Cardiac muscle cell (in vitro differentiated cells and primary cell): ENCODE results near the gene GOLGA6L7. TPM values are rescaled to one million over a fixed set of nuclear protein-coding genes. Genes with fewer than 3 reads are reported as not detected.

Experiments
- DNase-seq, 2 donors: peaks; one replicate each; pipeline versions ENCODE4 v3.0.0 to v3.0.0-alpha.2; 2010 to 2017; ENCODE audit warnings: low read depth in 1 of 2, low spot score in 1 of 2
- H3K27ac ChIP-seq: fragments of 200-600 bp; sonication (generic); 2 replicates; pipeline ENCODE4 v1.5.1; 2016
- H3K27me3 ChIP-seq: fragments of 200-600 bp; sonication (generic); 2 replicates; pipeline ENCODE4 v1.6.0; 2016; ENCODE audit warnings: control low read depth
- H3K36me3 ChIP-seq: fragments of 200-600 bp; sonication (generic); 2 replicates; pipeline ENCODE4 v1.5.1; 2016; ENCODE audit warnings: control low read depth
- H3K4me1 ChIP-seq: fragments of 200-600 bp; sonication (generic); 2 replicates; pipeline ENCODE4 v1.8.1; 2017; ENCODE audit warnings: low read depth, mild to moderate bottlenecking, mixed run types
- H3K4me3 ChIP-seq: fragments of 200-600 bp; sonication (generic); 2 replicates; pipeline ENCODE4 v1.5.1; 2016; ENCODE audit warnings: mild to moderate bottlenecking
- H3K9me3 ChIP-seq: fragments of 200-600 bp; sonication (generic); 2 replicates; pipeline ENCODE4 v1.5.1; 2017; ENCODE audit warnings: low read depth, mild to moderate bottlenecking, control low read depth
- CTCF ChIP-seq: IDR thresholded peaks from 2 replicates; pipeline ENCODE4 v1.5.1; 2012; ENCODE audit warnings: low read depth, mild to moderate bottlenecking, low read length
- polyA plus RNA-seq: library from polyadenylated mRNA; unstranded; fragments of >200 nt; fragmentation: Nextera tagmentation; extraction: Ambion mirVana; gene quantifications from 2 replicates; pipeline ENCODE4 v1.2.1, GENCODE V29; 2016
- total RNA-seq: library from RNA; depleted of rRNA; stranded (reverse); fragments of >200 nt; gene quantifications from 2 replicates; pipeline ENCODE4 v1.2.3, GENCODE V29; 2016

The GOLGA6L7 gene
- total and polyA plus RNA-seq, 2 experiments from 2014 or later, result 0.59 TPM; not detected in 1

GRCh38 chr15:28880680-28881079, 32.2 kb upstream of the GOLGA6L7 start:
- H3K9me3 ChIP-seq, result no peaks in the 10 kb centered on the region
- no peaks in the 10 kb centered on the region for H3K4me1 ChIP-seq
- H3K4me3 ChIP-seq, result no peak overlapping the region
- no peak for TF ChIP-seq CTCF
- no peak for DNase-seq
- H3K27ac ChIP-seq, result no peak overlapping the region
- peaks cover 12% of the 10 kb centered on the region for H3K27me3 ChIP-seq
- no peaks in the 10 kb centered on the region for H3K36me3 ChIP-seq

- no peak overlapping the region for H3K4me3 ChIP-seq
- no peak overlapping the region for H3K27ac ChIP-seq
- H3K9me3 ChIP-seq, result no peaks in the 10 kb centered on the region
- DNase-seq, result no peak
- no peak for TF ChIP-seq CTCF
- H3K36me3 ChIP-seq, result no peaks in the 10 kb centered on the region
- H3K27me3 ChIP-seq, result peaks cover 2% of the 10 kb centered on the region
- no peaks in the 10 kb centered on the region for H3K4me1 ChIP-seq
Measured at GRCh38 chr15:28879551-28879950, 31.1 kb upstream of the GOLGA6L7 start.

GRCh38 chr15:28878209-28878608, 29.8 kb upstream of the GOLGA6L7 start:
- Histone ChIP-seq H3K4me1 (no peaks in the 10 kb centered on the region), H3K9me3 (no peaks in the 10 kb centered on the region), H3K36me3 (no peaks in the 10 kb centered on the region), H3K27ac (no peak overlapping the region), H3K4me3 (no peak overlapping the region), H3K27me3 (no peaks in the 10 kb centered on the region)
- no peak for TF ChIP-seq CTCF
- no peak for DNase-seq

- DNase-seq, result no peak
- Histone ChIP-seq H3K4me3 (no peak overlapping the region), H3K4me1 (no peaks in the 10 kb centered on the region), H3K9me3 (no peaks in the 10 kb centered on the region), H3K36me3 (no peaks in the 10 kb centered on the region), H3K27ac (no peak overlapping the region), H3K27me3 (no peaks in the 10 kb centered on the region)
- TF ChIP-seq CTCF, result no peak
Measured at GRCh38 chr15:28876845-28877185, 28.4 kb upstream of the GOLGA6L7 start.

- no peak overlapping the region for H3K27ac ChIP-seq
- no peaks in the 10 kb centered on the region for H3K4me1 ChIP-seq
- no peaks in the 10 kb centered on the region for H3K36me3 ChIP-seq
- DNase-seq, result no peak
- no peaks in the 10 kb centered on the region for H3K9me3 ChIP-seq
- TF ChIP-seq CTCF, result no peak
- no peaks in the 10 kb centered on the region for H3K27me3 ChIP-seq
- H3K4me3 ChIP-seq, result no peak overlapping the region
Measured at GRCh38 chr15:28876131-28876844, 27.8 kb upstream of the GOLGA6L7 start.
